ENCODE results near the gene ARHGEF28. TPM values are rescaled to one million over a fixed set of nuclear protein-coding genes. Genes with fewer than 3 reads are reported as not detected.

ARHGEF28 gene
- polyA plus RNA-seq, 3 donors: not detected

DNA sequence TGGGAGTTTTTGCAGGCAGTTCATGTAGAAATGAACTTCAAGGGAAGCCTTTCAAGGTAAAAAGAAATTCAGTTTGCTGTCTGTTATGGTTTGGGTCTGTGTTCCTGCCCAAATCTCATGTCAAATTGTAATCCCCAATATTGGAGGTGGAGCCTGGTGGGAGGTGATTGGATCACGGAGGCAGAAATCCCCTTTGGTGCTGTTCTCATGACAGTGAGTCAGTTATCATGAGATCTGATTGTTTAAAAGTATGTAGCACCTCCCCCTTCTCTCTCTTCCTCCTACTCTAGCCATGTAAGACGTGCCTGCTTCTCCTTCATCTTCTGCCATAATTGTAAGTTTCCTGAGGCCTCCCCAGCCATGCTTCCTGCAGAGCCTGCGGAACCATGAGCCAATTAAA, 341.4 kb downstream of the ARHGEF28 start:
- Mint-ChIP-seq H3K9me3 (peaks cover 0 to 9% (median 7%) of the 10 kb centered on the region in 7 donors), H3K27me3 (ENCODE audit: low read depth in 3 of 3) (peaks cover 3 to 11% (median 11%) of the 10 kb centered on the region in 3 donors), H3K4me1 (no peaks in the 10 kb centered on the region), H3K4me3 (no peak overlapping the region), H3K36me3 (no peaks in the 10 kb centered on the region), H3K27ac (no peak overlapping the region)
- peaks cover 0 to 2% of the 10 kb centered on the region in 2 donors for H3K27me3 ChIP-seq (ENCODE audit: control insufficient read depth in 2 of 2, insufficient read depth in 2 of 2, low read length in 2 of 2)
- no peaks in the 10 kb centered on the region for H3K9me3 ChIP-seq (replicated peaks in 1 of 2; ENCODE audit: control insufficient read depth in 1 of 2, insufficient read depth in 1 of 2, low read length in 2 of 2)
- WGBS (ENCODE audit: insufficient coverage): no CpG with 5 or more reads among the region's 3 CpGs
- no peak overlapping the region for H3K4me3 ChIP-seq (replicated peaks in 1 of 3; ENCODE audit: low read depth in 2 of 3, low read length in 3 of 3)
- intact Hi-C loops (cut with micrococcal nuclease): no loop called here
- TF ChIP-seq, protein P1, sequence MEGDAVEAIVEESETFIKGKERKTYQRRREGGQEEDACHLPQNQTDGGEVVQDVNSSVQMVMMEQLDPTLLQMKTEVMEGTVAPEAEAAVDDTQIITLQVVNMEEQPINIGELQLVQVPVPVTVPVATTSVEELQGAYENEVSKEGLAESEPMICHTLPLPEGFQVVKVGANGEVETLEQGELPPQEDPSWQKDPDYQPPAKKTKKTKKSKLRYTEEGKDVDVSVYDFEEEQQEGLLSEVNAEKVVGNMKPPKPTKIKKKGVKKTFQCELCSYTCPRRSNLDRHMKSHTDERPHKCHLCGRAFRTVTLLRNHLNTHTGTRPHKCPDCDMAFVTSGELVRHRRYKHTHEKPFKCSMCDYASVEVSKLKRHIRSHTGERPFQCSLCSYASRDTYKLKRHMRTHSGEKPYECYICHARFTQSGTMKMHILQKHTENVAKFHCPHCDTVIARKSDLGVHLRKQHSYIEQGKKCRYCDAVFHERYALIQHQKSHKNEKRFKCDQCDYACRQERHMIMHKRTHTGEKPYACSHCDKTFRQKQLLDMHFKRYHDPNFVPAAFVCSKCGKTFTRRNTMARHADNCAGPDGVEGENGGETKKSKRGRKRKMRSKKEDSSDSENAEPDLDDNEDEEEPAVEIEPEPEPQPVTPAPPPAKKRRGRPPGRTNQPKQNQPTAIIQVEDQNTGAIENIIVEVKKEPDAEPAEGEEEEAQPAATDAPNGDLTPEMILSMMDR (IDR thresholded peaks at IDR 0.05): no peak
- H3K36me3 ChIP-seq (replicated peaks in 1 of 2; ENCODE audit: control insufficient read depth in 1 of 2, insufficient read depth in 2 of 2, low read length in 2 of 2): no peaks in the 10 kb centered on the region
- H4K20me1 ChIP-seq (ENCODE audit: insufficient read depth, low read length): no peaks in the 10 kb centered on the region
- DNase-seq: no peak
- no peak overlapping the region for H2AFZ ChIP-seq (ENCODE audit: insufficient read depth, low read depth, low read length, poor library complexity, severe bottlenecking)
- H3K9ac ChIP-seq (ENCODE audit: insufficient read depth, low read length, poor library complexity, severe bottlenecking): no peak overlapping the region
- no peak overlapping the region for H3K27ac ChIP-seq (ENCODE audit: low read depth in 1 of 2, low read length in 2 of 2)
- H3K4me1 ChIP-seq (ENCODE audit: control insufficient read depth in 1 of 2, insufficient read depth in 2 of 2, low read length in 2 of 2): no peaks in the 10 kb centered on the region
- no peaks in the 10 kb centered on the region for H3K79me2 ChIP-seq (ENCODE audit: insufficient read depth, low read length)
- no peak overlapping the region for H3K4me2 ChIP-seq (replicated peaks; ENCODE audit: extremely low read depth, low read length, poor library complexity, severe bottlenecking)

DNA sequence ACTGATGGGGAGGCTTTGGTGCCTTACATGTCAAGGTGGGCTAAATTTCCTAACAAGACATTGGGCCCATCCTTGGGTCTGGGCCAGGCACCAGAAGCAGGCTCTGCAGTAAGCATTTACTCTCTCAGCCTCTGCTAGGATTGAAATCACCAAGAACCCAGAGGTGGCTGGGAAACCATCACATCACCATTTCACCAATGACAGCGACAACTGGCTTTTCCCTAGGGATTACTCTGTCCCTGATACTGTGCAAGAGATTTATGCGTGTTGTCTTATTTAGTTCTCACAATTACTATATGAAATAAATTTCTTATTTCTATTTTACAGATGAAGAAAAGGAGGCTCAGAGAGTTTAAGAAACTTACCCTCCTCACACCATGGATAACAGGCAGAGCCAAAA, 342.2 kb downstream of the ARHGEF28 start:
- Histone ChIP-seq H4K20me1 (ENCODE audit: insufficient read depth, low read length) (no peaks in the 10 kb centered on the region), H3K27me3 (ENCODE audit: control insufficient read depth in 2 of 2, insufficient read depth in 2 of 2, low read length in 2 of 2) (peaks cover 0 to 2% of the 10 kb centered on the region in 2 donors), H3K4me3 (replicated peaks in 1 of 3; ENCODE audit: low read depth in 2 of 3, low read length in 3 of 3) (no peak overlapping the region), H2AFZ (ENCODE audit: insufficient read depth, low read depth, low read length, poor library complexity, severe bottlenecking) (no peak overlapping the region), H3K4me1 (ENCODE audit: control insufficient read depth in 1 of 2, insufficient read depth in 2 of 2, low read length in 2 of 2) (no peaks in the 10 kb centered on the region), H3K9me3 (replicated peaks in 1 of 2; ENCODE audit: control insufficient read depth in 1 of 2, insufficient read depth in 1 of 2, low read length in 2 of 2) (no peaks in the 10 kb centered on the region), H3K36me3 (replicated peaks in 1 of 2; ENCODE audit: control insufficient read depth in 1 of 2, insufficient read depth in 2 of 2, low read length in 2 of 2) (no peaks in the 10 kb centered on the region), H3K27ac (ENCODE audit: low read depth in 1 of 2, low read length in 2 of 2) (no peak overlapping the region), H3K79me2 (ENCODE audit: insufficient read depth, low read length) (no peaks in the 10 kb centered on the region), H3K4me2 (replicated peaks; ENCODE audit: extremely low read depth, low read length, poor library complexity, severe bottlenecking) (no peak overlapping the region), H3K9ac (ENCODE audit: insufficient read depth, low read length, poor library complexity, severe bottlenecking) (no peak overlapping the region)
- no peak for DNase-seq
- Mint-ChIP-seq H3K36me3 (no peaks in the 10 kb centered on the region), H3K9me3 (peaks cover 0 to 12% (median 7%) of the 10 kb centered on the region in 7 donors), H3K4me3 (no peak overlapping the region), H3K4me1 (no peaks in the 10 kb centered on the region), H3K27me3 (ENCODE audit: low read depth in 3 of 3) (peaks cover 3 to 11% (median 11%) of the 10 kb centered on the region in 3 donors), H3K27ac (no peak overlapping the region)
- intact Hi-C loops (cut with micrococcal nuclease): no loop called here
- no CpG with 5 or more reads among the region's 2 CpGs for WGBS (ENCODE audit: insufficient coverage)
- TF ChIP-seq, protein P1 (IDR thresholded peaks at IDR 0.05): no peak

Data from CD14-positive monocyte (primary cell).